Left renal cortex interstitium (tissue), 4 donors: ENCODE results near the gene ACSM4. TPM values are rescaled to one million over a fixed set of nuclear protein-coding genes. Genes with fewer than 3 reads are reported as not detected.
"Not testable (repeated sequence)": the region's sequence is repeated elsewhere in the genome, so short reads cannot be mapped to it uniquely, and the experiment has no call there.

ENCODE experiments used
- DNase-seq, 4 donors: peaks; one replicate each; pipeline ENCODE4 v3.0.0-alpha.2; 2013; ENCODE audit warnings: low read depth in 4 of 4, low spot score in 2 of 4, missing footprints in 1 of 4
- polyA plus RNA-seq, 4 donors: library from polyadenylated mRNA; unstranded; fragments of 120-200 nt; gene quantifications; one replicate each; pipeline ENCODE4 v1.2.1, GENCODE V29; 2013; ENCODE audit not compliant: insufficient read length in 4 of 4

Gene ACSM4
- not detected for polyA plus RNA-seq

GRCh38 chr12:7303772-7304171, at the start of gene ACSM4:
Gene ACSM4 (plus strand): TSS chr12:7304072. CDS start chr12:7304332, 260 bp downstream.
- DNase-seq = no peak

- no peak for DNase-seq
Measured at GRCh38 chr12:7259060-7259459, 44.8 kb upstream of the ACSM4 start.

- no peak for DNase-seq
Measured at GRCh38 chr12:7264538-7264937, 39.3 kb upstream of the ACSM4 start.

GRCh38 chr12:7265251-7265650, 38.6 kb upstream of the ACSM4 start:
- DNase-seq = no peak

- no peak for DNase-seq
Measured at GRCh38 chr12:7269273-7269672, 34.6 kb upstream of the ACSM4 start.

GRCh38 chr12:7271893-7272514, 31.9 kb upstream of the ACSM4 start:
- DNase-seq = no peak

- DNase-seq = not testable (repeated sequence)
Measured at GRCh38 chr12:7275482-7275881, 28.4 kb upstream of the ACSM4 start.

- DNase-seq = no peak
Measured at GRCh38 chr12:7282844-7283243, 21.0 kb upstream of the ACSM4 start.

- no peak for DNase-seq
Measured at GRCh38 chr12:7289743-7290142, 14.1 kb upstream of the ACSM4 start.

- not testable (repeated sequence) for DNase-seq
Measured at GRCh38 chr12:7290588-7290987, 13.3 kb upstream of the ACSM4 start.

- DNase-seq = no peak
Measured at GRCh38 chr12:7292300-7292699, 11.6 kb upstream of the ACSM4 start.

- DNase-seq = no peak
Measured at GRCh38 chr12:7293670-7294069, 10.2 kb upstream of the ACSM4 start.

- DNase-seq = no peak
Measured at GRCh38 chr12:7295529-7295928, 8.3 kb upstream of the ACSM4 start.

- DNase-seq = no peak
Measured at GRCh38 chr12:7297865-7298264, 6.0 kb upstream of the ACSM4 start.

- DNase-seq = no peak
Measured at GRCh38 chr12:7302266-7302986, 1.4 kb upstream of the ACSM4 start.

GRCh38 chr12:7303230-7303629, 642 bp upstream of the ACSM4 start:
- no peak for DNase-seq

- DNase-seq = no peak
Measured at GRCh38 chr12:7304456-7304855, 584 bp downstream of the ACSM4 start.

- no peak for DNase-seq
Measured at GRCh38 chr12:7310070-7310469, 6.2 kb downstream of the ACSM4 start.

GRCh38 chr12:7319930-7320329, 16.1 kb downstream of the ACSM4 start:
- no peak for DNase-seq

- DNase-seq = no peak
Measured at GRCh38 chr12:7321624-7322023, 17.8 kb downstream of the ACSM4 start.

- DNase-seq = no peak
Measured at GRCh38 chr12:7322599-7322998, 18.7 kb downstream of the ACSM4 start.

GRCh38 chr12:7324176-7324575, 20.3 kb downstream of the ACSM4 start:
- no peak for DNase-seq
